Transverse colon (tissue), 4 donors: Measurements from ENCODE around the gene MMP14.

Experiments used
- EP300 ChIP-seq: sonication (generic); formaldehyde crosslinking; IDR thresholded peaks from one replicate; pipeline ENCODE4 v1.6.1; 2017; ENCODE audit warnings: antibody characterized with exemption, low read depth
- POLR2A ChIP-seq: fragments of 450-650 bp; IDR thresholded peaks from one replicate; pipeline ENCODE4 v1.6.1; 2016; ENCODE audit warnings: antibody characterized with exemption, mild to moderate bottlenecking, moderate library complexity
- POLR2AphosphoS5 ChIP-seq, 3 donors: sonication (generic); formaldehyde crosslinking; IDR thresholded peaks; one replicate each; pipeline ENCODE4 v1.6.1; 2016; ENCODE audit warnings: antibody characterized with exemption in 3 of 3
- TF ChIP-seq, protein P1 (sequence below), 5 experiments: fragments of 200-600 bp in 3 of 5; fragments of 450-650 bp in 2 of 5; sonication (generic) in 3 of 5; IDR thresholded peaks; 1 replicate in 2 of 5; 2 replicates in 3 of 5; pipeline ENCODE4 v1.5.1; 2016 to 2017; ENCODE audit warnings: antibody characterized with exemption in 5 of 5, inconsistent platforms in 3 of 5, mild to moderate bottlenecking in 2 of 5, moderate library complexity in 1 of 5

DNA sequence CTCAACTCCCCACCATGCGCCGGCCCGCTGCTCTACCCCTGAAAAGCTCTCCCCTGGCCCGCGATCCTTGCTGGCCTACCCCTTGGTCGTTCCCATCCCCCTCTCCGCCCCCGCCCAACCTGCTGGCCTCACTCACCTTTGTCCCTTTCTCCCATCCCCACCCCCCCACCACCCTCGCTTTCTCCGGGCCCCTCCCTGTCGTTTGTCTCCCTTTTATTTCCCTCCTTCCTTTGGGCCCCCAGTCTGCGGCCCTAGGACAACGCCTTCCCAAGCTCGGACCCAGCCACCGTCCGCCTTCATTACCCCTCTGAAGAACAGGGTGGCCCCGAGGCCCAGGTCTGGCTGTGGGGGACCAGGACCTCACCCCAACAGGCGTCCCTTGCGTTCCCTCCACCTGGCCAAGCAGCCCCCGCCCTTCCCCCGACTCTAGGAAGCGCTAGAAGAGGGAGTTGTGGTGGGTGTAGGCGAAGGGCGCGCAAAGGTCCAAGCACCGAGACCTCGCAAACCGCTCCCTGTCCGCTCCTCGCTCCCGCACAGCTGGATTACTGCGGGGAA, 14.3 kb upstream of the MMP14 start:
- TF ChIP-seq, protein P1, sequence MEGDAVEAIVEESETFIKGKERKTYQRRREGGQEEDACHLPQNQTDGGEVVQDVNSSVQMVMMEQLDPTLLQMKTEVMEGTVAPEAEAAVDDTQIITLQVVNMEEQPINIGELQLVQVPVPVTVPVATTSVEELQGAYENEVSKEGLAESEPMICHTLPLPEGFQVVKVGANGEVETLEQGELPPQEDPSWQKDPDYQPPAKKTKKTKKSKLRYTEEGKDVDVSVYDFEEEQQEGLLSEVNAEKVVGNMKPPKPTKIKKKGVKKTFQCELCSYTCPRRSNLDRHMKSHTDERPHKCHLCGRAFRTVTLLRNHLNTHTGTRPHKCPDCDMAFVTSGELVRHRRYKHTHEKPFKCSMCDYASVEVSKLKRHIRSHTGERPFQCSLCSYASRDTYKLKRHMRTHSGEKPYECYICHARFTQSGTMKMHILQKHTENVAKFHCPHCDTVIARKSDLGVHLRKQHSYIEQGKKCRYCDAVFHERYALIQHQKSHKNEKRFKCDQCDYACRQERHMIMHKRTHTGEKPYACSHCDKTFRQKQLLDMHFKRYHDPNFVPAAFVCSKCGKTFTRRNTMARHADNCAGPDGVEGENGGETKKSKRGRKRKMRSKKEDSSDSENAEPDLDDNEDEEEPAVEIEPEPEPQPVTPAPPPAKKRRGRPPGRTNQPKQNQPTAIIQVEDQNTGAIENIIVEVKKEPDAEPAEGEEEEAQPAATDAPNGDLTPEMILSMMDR (IDR thresholded peaks at IDR 0.05): no peak
- TF ChIP-seq POLR2A (no peak), EP300 (no peak), POLR2AphosphoS5 (IDR thresholded peaks at IDR 0.05) (no peak)
